ENCODE results near the gene FAM110D. TPM values are rescaled to one million over a fixed set of nuclear protein-coding genes. Genes with fewer than 3 reads are reported as not detected.

FAM110D gene
- total RNA-seq, 1 experiment from 2014 or later = 0.46 TPM

- Histone ChIP-seq H3K9me3 (ENCODE audit: control insufficient read depth, low read depth, low read length) (no peaks in the 10 kb centered on the region), H4K20me1 (ENCODE audit: control insufficient read depth, insufficient read depth, insufficient read length) (no peaks in the 10 kb centered on the region), H3T11ph (ENCODE audit: low read length) (no peak overlapping the region), H2BK20ac (ENCODE audit: low read depth, low read length, poor library complexity, severe bottlenecking) (no peak overlapping the region), H4K91ac (ENCODE audit: insufficient read length, low read depth, low read length) (no peak overlapping the region), H3K56ac (ENCODE audit: insufficient read length, low read depth, low read length) (no peak overlapping the region), H3K4me2 (ENCODE audit: insufficient read depth, insufficient read length, low read length) (no peak overlapping the region), H4K8ac (replicated peaks; ENCODE audit: insufficient read length, low read depth, low read length) (no peak overlapping the region), H3K9ac (ENCODE audit: extremely low read depth, insufficient read length, low read length) (no peak overlapping the region), H3K14ac (ENCODE audit: insufficient read depth, low read length) (no peak overlapping the region; the same call in 1 of the 2 replicates), H3K23ac (ENCODE audit: insufficient read length, low read depth, low read length) (no peak overlapping the region), H2BK12ac (ENCODE audit: insufficient read length, low read depth, low read length) (no peak overlapping the region), H2BK5ac (ENCODE audit: insufficient read length, low read length) (no peak overlapping the region), H2BK120ac (ENCODE audit: low read depth, low read length, poor library complexity, severe bottlenecking) (no peak overlapping the region), H3K27me3 (ENCODE audit: insufficient read depth, low read length) (peaks cover 1% of the 10 kb centered on the region; the same call in 1 of the 2 replicates), H2AFZ (ENCODE audit: low read length) (no peak overlapping the region), H3K23me2 (ENCODE audit: insufficient read length, low read depth, low read length, poor library complexity, severe bottlenecking) (no peaks in the 10 kb centered on the region), H3K18ac (ENCODE audit: insufficient read length, low read depth, low read length) (no peak overlapping the region), H2BK15ac (ENCODE audit: low read depth, low read length) (no peak overlapping the region), H4K5ac (ENCODE audit: insufficient read length, low read depth, low read length) (no peak overlapping the region), H3K79me1 (ENCODE audit: insufficient read depth, low read depth, low read length, poor library complexity, severe bottlenecking) (no peaks in the 10 kb centered on the region), H3K79me2 (ENCODE audit: insufficient read depth, low read length) (no peaks in the 10 kb centered on the region), H3K4me1 (ENCODE audit: insufficient read depth, low read length) (0 out of 2 replicates have a peak, but pooled peaks cover 2% of the 10 kb centered on the region), H2AK5ac (ENCODE audit: insufficient read length, low read length) (no peak overlapping the region), H3K4ac (ENCODE audit: low read depth, low read length) (no peak overlapping the region), H3K27ac (ENCODE audit: insufficient read length, low read depth, low read length) (no peak overlapping the region)
- TF ChIP-seq CTCF (conservative IDR thresholded peaks at IDR 0.05) = no peak
- DNase-seq = no peak
- no peak overlapping the region for H3K27ac Mint-ChIP-seq
- H3K27me3 Mint-ChIP-seq (ENCODE audit: low read depth) = peaks cover 79% of the 10 kb centered on the region
- no peak overlapping the region for H3K4me3 Mint-ChIP-seq
- WGBS (ENCODE audit: extremely low coverage, insufficient read length, low lambda C conversion rate) = no CpG with 5 or more reads among the region's 6 CpGs
- no peaks in the 10 kb centered on the region for H3K36me3 Mint-ChIP-seq (ENCODE audit: insufficient read depth in 1 of 3, low read depth in 3 of 3)
- H3K9me3 Mint-ChIP-seq = no peaks in the 10 kb centered on the region
- H3K4me1 Mint-ChIP-seq = no peaks in the 10 kb centered on the region
These were observed 13.0 kb upstream of the FAM110D start for GRCh38 chr1:26145960-26146294.

Measured in H9 (cell line).